SK-N-MC (cell line): ENCODE results near the gene FGF18.

ENCODE experiments used
- EZH2 ChIP-seq: fragments of 200-600 bp; sonication (generic); IDR thresholded peaks from one replicate; pipeline ENCODE4 v1.6.1; 2017; ENCODE audit warnings: antibody characterized with exemption
- FOXP2 ChIP-seq: optimal IDR thresholded peaks from 2 replicates; pipeline ENCODE3; 2011; ENCODE audit warnings: mild to moderate bottlenecking, moderate library complexity; ENCODE audit not compliant: insufficient read depth; ENCODE audit errors: extremely low read length, control extremely low read depth
- POLR2AphosphoS5 ChIP-seq: IDR thresholded peaks from 2 replicates; pipeline ENCODE4 v1.6.1; 2012; ENCODE audit warnings: mild to moderate bottlenecking, low read depth, low read length, borderline replicate concordance

- TF ChIP-seq EZH2 (no peak), POLR2AphosphoS5 (no peak), FOXP2 (no peak)
Measured at GRCh38 chr5:171477101-171477500, 57.7 kb downstream of the FGF18 start.
